Osteoblast (primary cell): ENCODE data around the gene HSPA5. TPM values are rescaled to one million over a fixed set of nuclear protein-coding genes. Genes with fewer than 3 reads are reported as not detected.
A peak's percentile ranks its signal among the peaks of the same experiment; 100 is the strongest.

Source experiments
- DNase-seq: peaks from one replicate; pipeline ENCODE4 v3.0.0; 2011; ENCODE audit warnings: low spot score, mixed read lengths; ENCODE audit not compliant: insufficient read length; ENCODE audit errors: missing footprints
- H2AFZ ChIP-seq: 2 replicates; pipeline ENCODE4 v1.6.0; 2011; ENCODE audit warnings: mild to moderate bottlenecking, low read length
- H3K27ac ChIP-seq: 2 replicates; pipeline ENCODE4 v1.5.1; 2011; ENCODE audit warnings: mild to moderate bottlenecking, low read depth, low read length, moderate library complexity
- H3K27me3 ChIP-seq: 2 replicates; pipeline ENCODE4 v1.6.0; 2012; ENCODE audit warnings: mild to moderate bottlenecking, control low read depth, inconsistent platforms, low read length, moderate library complexity; ENCODE audit not compliant: insufficient read depth
- H3K36me3 ChIP-seq: 2 replicates; pipeline ENCODE4 v1.5.1; 2011; ENCODE audit warnings: mild to moderate bottlenecking, low read length, control low read depth, moderate library complexity; ENCODE audit not compliant: insufficient read depth
- H3K4me1 ChIP-seq: 2 replicates; pipeline ENCODE4 v1.5.1; 2011; ENCODE audit warnings: mild to moderate bottlenecking, low read length, control low read depth, moderate library complexity; ENCODE audit not compliant: insufficient read depth
- H3K4me2 ChIP-seq: 2 replicates; pipeline ENCODE4 v1.6.0; 2011; ENCODE audit warnings: mild to moderate bottlenecking, low read length; ENCODE audit not compliant: insufficient read depth
- H3K4me3 ChIP-seq: fragments of 200-600 bp; sonication (generic); 3 replicates; pipeline ENCODE4 v1.5.1; 2012; ENCODE audit warnings: mild to moderate bottlenecking, low read length, inconsistent platforms; ENCODE audit not compliant: insufficient read depth
- H3K79me2 ChIP-seq: 2 replicates; pipeline ENCODE4 v1.6.0; 2012; ENCODE audit warnings: mild to moderate bottlenecking, low read length, control low read depth, inconsistent platforms; ENCODE audit not compliant: insufficient read depth
- H3K9me3 ChIP-seq: 2 replicates; pipeline ENCODE4 v1.5.1; 2011; ENCODE audit warnings: low read depth, low read length, control low read depth
- H4K20me1 ChIP-seq: 2 replicates; pipeline ENCODE4 v1.6.0; 2012; ENCODE audit warnings: mild to moderate bottlenecking, low read length, control low read depth; ENCODE audit not compliant: insufficient read depth
- total RNA-seq: library from RNA; depleted of rRNA; stranded (reverse); fragments of >200 nt; gene quantifications from 2 replicates; pipeline ENCODE4 v1.2.3, GENCODE V29; 2012
- TF ChIP-seq, protein P1 (sequence below): IDR thresholded peaks from 2 replicates; pipeline ENCODE4 v1.5.1; 2011; ENCODE audit warnings: mild to moderate bottlenecking, low read depth, low read length, moderate library complexity; ENCODE audit errors: extremely low read depth

HSPA5 gene
- total RNA-seq, 1 donor = 121 TPM

DNA sequence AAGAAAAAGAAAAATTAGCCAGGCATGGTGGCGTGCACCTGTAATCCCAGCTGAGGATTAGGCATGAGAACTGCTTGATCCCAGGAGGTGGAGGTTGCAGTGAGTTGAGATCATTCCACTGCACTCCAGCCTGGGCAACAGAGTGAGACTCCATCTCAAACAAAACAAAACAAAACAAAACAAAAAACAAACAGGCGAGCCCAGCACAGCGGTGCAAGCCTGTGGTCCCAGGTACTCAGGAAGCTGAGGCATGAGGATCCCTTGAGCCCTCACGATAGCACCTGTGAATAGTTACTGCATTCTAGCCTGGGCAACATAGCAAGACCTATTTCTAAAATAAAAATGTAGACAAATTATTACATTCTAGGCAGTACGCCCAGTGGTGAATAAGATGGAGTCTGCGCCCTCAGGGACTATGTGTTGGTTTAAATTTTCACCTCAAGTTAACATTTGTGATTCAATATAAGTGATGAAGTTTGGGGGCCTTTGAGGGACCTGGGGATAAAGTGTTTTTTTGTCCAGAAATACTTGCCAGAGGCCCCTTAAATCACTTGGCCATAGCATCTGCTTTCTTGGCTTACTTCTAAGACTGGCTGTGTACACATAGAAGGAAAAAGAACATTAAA, 17.1 kb upstream of the HSPA5 start:
- H3K4me3 ChIP-seq = no peak overlapping the region
- TF ChIP-seq, protein P1, sequence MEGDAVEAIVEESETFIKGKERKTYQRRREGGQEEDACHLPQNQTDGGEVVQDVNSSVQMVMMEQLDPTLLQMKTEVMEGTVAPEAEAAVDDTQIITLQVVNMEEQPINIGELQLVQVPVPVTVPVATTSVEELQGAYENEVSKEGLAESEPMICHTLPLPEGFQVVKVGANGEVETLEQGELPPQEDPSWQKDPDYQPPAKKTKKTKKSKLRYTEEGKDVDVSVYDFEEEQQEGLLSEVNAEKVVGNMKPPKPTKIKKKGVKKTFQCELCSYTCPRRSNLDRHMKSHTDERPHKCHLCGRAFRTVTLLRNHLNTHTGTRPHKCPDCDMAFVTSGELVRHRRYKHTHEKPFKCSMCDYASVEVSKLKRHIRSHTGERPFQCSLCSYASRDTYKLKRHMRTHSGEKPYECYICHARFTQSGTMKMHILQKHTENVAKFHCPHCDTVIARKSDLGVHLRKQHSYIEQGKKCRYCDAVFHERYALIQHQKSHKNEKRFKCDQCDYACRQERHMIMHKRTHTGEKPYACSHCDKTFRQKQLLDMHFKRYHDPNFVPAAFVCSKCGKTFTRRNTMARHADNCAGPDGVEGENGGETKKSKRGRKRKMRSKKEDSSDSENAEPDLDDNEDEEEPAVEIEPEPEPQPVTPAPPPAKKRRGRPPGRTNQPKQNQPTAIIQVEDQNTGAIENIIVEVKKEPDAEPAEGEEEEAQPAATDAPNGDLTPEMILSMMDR = no peak
- peaks cover 5% of the 10 kb centered on the region for H3K4me1 ChIP-seq
- no peak for DNase-seq
- no peaks in the 10 kb centered on the region for H3K9me3 ChIP-seq
- H4K20me1 ChIP-seq = peaks cover 15% of the 10 kb centered on the region
- H3K79me2 ChIP-seq = peaks cover 17% of the 10 kb centered on the region
- no peak overlapping the region for H3K4me2 ChIP-seq
- H3K36me3 ChIP-seq = no peaks in the 10 kb centered on the region
- no peak overlapping the region for H2AFZ ChIP-seq
- no peaks in the 10 kb centered on the region for H3K27me3 ChIP-seq
- H3K27ac ChIP-seq = no peak overlapping the region

DNA sequence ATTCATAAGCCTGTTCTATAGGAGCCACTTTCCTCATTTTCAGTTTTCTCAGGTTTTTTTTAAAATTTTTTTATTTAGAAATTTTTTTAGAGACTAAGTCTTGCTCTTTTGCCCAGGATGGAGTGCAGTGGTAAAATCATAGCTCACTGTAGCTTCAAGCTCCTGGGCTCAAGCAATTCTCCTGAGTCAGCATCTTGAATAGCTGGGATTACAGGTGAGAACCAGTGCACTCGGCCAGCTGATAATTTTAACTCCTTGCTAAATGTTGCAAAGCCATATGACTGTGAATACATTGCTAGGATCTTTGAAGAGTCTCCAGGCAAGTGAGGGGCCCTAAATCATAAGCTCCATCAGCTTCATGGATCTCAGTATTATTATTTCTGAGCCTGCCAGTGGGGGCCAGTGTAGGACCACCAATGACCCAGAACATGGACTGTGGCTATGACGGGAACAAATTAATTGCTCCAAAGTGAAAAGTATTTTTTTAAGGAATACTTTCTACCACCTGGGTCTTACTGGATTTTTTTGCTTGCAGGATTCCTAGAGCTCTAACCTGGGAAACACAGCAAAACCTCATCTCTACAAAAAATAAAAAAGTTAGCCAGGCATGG, 14.7 kb upstream of the HSPA5 start:
- Histone ChIP-seq H3K79me2 (no peaks in the 10 kb centered on the region), H3K27ac (no peak overlapping the region), H3K27me3 (no peaks in the 10 kb centered on the region), H3K4me3 (no peak overlapping the region), H3K4me2 (no peak overlapping the region), H3K4me1 (no peaks in the 10 kb centered on the region), H3K9me3 (no peaks in the 10 kb centered on the region), H3K36me3 (no peaks in the 10 kb centered on the region), H2AFZ (no peak overlapping the region), H4K20me1 (no peaks in the 10 kb centered on the region)
- TF ChIP-seq, protein P1 = peak; percentile 32
- DNase-seq = no peak

DNA sequence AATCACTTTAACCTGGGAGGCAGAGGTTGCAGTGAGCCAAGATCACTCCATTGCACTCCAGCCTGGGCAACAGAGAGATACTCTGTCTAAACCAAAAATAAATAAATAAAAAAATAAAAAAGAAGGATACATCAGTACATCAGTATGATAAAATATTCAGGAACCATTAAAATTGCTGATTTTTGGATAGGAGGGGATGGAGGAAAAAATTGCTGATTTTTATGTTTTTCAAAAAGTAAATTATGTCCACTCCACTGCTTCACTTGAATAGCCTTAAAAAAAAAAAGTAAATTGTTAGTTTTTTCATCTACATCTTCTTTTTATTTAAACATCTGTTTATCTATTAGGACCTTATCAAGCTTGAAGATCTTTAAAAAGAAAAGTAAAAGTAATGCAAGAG, 13.1 kb upstream of the HSPA5 start:
- no peaks in the 10 kb centered on the region for H3K27me3 ChIP-seq
- no peaks in the 10 kb centered on the region for H3K79me2 ChIP-seq
- DNase-seq = no peak
- H3K4me3 ChIP-seq = no peak overlapping the region
- no peaks in the 10 kb centered on the region for H4K20me1 ChIP-seq
- no peaks in the 10 kb centered on the region for H3K4me1 ChIP-seq
- H3K36me3 ChIP-seq = no peaks in the 10 kb centered on the region
- H3K27ac ChIP-seq = no peak overlapping the region
- H2AFZ ChIP-seq = no peak overlapping the region
- no peak overlapping the region for H3K4me2 ChIP-seq
- H3K9me3 ChIP-seq = no peaks in the 10 kb centered on the region
- TF ChIP-seq, protein P1 = no peak

DNA sequence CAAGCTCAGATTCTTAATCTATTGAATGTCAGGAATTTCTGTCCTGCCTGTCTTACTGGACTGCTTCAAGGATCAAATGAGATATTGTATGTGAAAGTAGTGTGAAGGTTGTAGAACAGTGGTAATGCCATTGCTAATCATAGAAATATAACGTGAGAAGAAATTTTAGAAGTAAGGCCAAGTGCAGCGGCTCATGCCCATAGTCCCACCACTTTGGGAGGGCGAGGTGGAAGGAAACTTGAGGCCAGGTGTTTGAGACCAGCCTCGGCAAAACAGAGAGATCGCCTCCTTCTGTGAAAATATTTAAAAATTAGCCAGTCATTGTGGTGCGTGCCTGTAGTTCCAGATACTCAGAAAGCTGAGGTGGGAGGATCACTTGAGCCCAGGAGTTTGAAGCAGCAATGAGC, 5.1 kb upstream of the HSPA5 start:
- no peaks in the 10 kb centered on the region for H4K20me1 ChIP-seq
- DNase-seq = no peak
- TF ChIP-seq, protein P1 = no peak
- no peaks in the 10 kb centered on the region for H3K9me3 ChIP-seq
- no peak overlapping the region for H3K4me3 ChIP-seq
- no peaks in the 10 kb centered on the region for H3K36me3 ChIP-seq
- H3K27me3 ChIP-seq = no peaks in the 10 kb centered on the region
- H2AFZ ChIP-seq = no peak overlapping the region
- H3K79me2 ChIP-seq = peaks cover 7% of the 10 kb centered on the region
- peaks cover 6% of the 10 kb centered on the region for H3K4me1 ChIP-seq
- H3K27ac ChIP-seq = no peak overlapping the region
- no peak overlapping the region for H3K4me2 ChIP-seq
